ENCODE data around the gene MINDY1.

The MINDY1 gene

DNA sequence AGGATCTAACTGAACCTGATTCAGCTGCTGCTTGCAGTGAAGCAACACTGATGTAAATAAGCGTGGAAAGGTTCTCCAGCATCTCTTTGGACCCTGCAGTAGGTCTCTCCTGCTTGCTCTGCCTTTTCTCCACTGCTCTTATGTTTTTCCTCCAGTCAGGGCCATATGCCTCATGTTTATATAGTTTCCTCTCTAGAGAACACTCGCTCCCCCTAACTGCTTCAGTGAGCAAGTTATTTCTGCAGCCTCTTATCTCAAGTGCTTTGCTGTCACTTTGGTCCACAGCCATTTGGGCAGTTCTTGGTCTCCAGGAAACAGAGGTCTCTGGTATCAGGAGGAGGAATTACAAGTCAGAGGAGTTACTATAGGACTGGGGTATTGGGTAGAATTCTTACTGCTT is 6.8 kb upstream of the MINDY1 start:
- peaks cover 15% of the 10 kb centered on the region; the same call in 1 of the 2 replicates for H3K79me2 ChIP-seq (ENCODE audit: low read length)
- no peak overlapping the region for H2AFZ ChIP-seq (ENCODE audit: low read length)
- TF ChIP-seq EZH2 (optimal IDR thresholded peaks at IDR 0.05; ENCODE audit: low read depth, low read length) (no peak), EZH2phosphoT487 (IDR thresholded peaks at IDR 0.05; ENCODE audit: low read length) (no peak)
- TF ChIP-seq, protein P1, sequence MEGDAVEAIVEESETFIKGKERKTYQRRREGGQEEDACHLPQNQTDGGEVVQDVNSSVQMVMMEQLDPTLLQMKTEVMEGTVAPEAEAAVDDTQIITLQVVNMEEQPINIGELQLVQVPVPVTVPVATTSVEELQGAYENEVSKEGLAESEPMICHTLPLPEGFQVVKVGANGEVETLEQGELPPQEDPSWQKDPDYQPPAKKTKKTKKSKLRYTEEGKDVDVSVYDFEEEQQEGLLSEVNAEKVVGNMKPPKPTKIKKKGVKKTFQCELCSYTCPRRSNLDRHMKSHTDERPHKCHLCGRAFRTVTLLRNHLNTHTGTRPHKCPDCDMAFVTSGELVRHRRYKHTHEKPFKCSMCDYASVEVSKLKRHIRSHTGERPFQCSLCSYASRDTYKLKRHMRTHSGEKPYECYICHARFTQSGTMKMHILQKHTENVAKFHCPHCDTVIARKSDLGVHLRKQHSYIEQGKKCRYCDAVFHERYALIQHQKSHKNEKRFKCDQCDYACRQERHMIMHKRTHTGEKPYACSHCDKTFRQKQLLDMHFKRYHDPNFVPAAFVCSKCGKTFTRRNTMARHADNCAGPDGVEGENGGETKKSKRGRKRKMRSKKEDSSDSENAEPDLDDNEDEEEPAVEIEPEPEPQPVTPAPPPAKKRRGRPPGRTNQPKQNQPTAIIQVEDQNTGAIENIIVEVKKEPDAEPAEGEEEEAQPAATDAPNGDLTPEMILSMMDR (IDR thresholded peaks at IDR 0.05; ENCODE audit: low read length): no peak
- H3K9me3 ChIP-seq (replicated peaks; ENCODE audit: insufficient read depth, low read length): no peaks in the 10 kb centered on the region
- H3K9ac ChIP-seq (ENCODE audit: low read length): no peak overlapping the region
- DNase-seq: no peak
- H3F3A ChIP-seq (ENCODE audit: insufficient read depth, low read length): no peaks in the 10 kb centered on the region
- H3K36me3 ChIP-seq (replicated peaks; ENCODE audit: insufficient read depth, low read length): no peaks in the 10 kb centered on the region
- no peaks in the 10 kb centered on the region for H4K20me1 ChIP-seq (ENCODE audit: insufficient read depth, low read length)
- H3K4me2 ChIP-seq (ENCODE audit: low read depth, low read length): no peak overlapping the region
- H3K9me2 ChIP-seq (replicated peaks; ENCODE audit: insufficient read depth, low read length): no peaks in the 10 kb centered on the region
- H3K4me3 ChIP-seq (ENCODE audit: low read length): no peak overlapping the region
- H3K4me1 ChIP-seq (ENCODE audit: low read length): peaks cover 8% of the 10 kb centered on the region
- no peaks in the 10 kb centered on the region for H3K27me3 ChIP-seq (replicated peaks; ENCODE audit: insufficient read depth, low read length)
- H3K27ac ChIP-seq (ENCODE audit: low read length): no peak overlapping the region

DNA sequence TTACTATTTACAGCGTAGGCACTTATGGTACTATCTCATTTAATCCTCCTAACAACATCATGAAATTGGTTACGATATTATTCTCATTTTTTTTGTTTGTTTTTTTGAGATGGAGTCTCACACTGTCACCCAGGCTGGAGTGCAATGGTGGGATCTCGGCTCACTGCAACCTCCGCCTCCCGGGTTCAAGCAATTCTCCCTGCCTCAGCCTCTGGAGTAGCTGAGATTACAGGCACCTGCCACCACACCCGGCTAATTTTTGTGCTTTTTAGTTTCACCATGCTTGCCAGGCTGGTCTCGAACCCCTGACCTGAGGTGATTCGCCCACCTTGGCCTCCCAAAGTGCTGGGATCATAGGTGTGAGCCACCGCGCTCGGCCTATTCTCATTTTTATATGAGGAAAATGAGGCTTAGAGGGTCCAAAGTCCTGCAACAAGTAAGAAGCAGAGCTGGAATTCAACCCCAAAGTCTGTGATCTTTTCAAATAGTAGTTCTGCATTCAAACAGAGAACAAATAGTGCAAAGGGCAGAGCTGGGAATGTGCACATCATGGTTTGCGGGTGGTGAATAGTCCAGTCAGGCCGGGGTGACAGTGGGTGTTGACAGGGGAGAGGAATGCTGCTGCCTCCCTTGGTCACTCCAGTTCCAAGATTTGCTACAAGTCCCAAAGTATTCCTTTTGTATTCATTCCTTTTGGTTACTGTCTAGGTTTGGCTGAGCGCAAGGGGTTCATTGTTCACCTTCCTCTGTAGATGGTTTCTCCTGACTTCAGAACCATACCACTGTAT is 6.2 kb upstream of the MINDY1 start:
- Histone ChIP-seq H3K9me2 (replicated peaks; ENCODE audit: insufficient read depth, low read length) (no peaks in the 10 kb centered on the region), H3K4me1 (ENCODE audit: low read length) (peaks cover 9% of the 10 kb centered on the region), H2AFZ (ENCODE audit: low read length) (no peak overlapping the region), H4K20me1 (ENCODE audit: insufficient read depth, low read length) (no peaks in the 10 kb centered on the region), H3K9me3 (replicated peaks; ENCODE audit: insufficient read depth, low read length) (no peaks in the 10 kb centered on the region), H3K27ac (ENCODE audit: low read length) (no peak overlapping the region), H3K27me3 (replicated peaks; ENCODE audit: insufficient read depth, low read length) (no peaks in the 10 kb centered on the region), H3K4me3 (ENCODE audit: low read length) (no peak overlapping the region), H3K4me2 (ENCODE audit: low read depth, low read length) (no peak overlapping the region), H3K79me2 (ENCODE audit: low read length) (peaks cover 16% of the 10 kb centered on the region; the same call in 1 of the 2 replicates), H3K36me3 (replicated peaks; ENCODE audit: insufficient read depth, low read length) (no peaks in the 10 kb centered on the region), H3F3A (ENCODE audit: insufficient read depth, low read length) (peaks cover 2% of the 10 kb centered on the region), H3K9ac (ENCODE audit: low read length) (no peak overlapping the region)
- TF ChIP-seq EZH2phosphoT487 (IDR thresholded peaks at IDR 0.05; ENCODE audit: low read length) (no peak), EZH2 (optimal IDR thresholded peaks at IDR 0.05; ENCODE audit: low read depth, low read length) (no peak)
- TF ChIP-seq, protein P1 (IDR thresholded peaks at IDR 0.05; ENCODE audit: low read length): no peak
- DNase-seq: no peak

DNA sequence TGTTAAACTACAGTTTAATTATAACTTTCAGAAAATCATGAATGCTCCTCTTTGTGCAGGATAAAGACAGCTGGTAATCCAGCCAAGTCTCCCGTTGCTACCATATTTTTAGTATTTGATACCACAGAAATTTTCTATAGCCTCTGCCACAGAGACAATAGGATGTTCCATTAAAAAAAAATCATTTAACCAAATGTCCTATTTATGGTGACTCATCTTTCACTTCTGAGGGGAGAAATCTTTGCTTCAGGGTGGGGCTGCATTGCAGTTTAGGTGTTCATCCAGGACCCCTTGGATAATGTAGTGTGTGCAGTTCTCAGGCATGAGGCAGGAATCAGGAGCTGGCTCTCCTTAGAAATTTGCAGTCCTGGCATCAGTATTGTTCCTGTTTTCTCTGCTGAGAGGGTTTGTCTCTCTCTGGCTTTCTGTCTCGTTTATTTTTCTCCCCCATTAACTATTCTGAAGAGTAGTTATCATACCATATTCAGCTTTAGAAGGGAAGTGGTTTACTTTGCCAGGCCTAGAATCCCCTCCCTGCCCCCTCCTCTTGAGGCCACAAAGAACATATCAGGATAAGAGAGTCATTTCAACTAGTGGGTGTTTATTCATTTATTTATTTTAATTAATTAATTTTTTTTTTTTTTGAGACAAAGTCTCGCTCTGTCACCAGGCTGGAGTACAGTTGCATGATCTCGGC is 4.6 kb upstream of the MINDY1 start:
- Histone ChIP-seq H3K4me1 (ENCODE audit: low read length) (peaks cover 15% of the 10 kb centered on the region), H2AFZ (ENCODE audit: low read length) (no peak overlapping the region), H3F3A (ENCODE audit: insufficient read depth, low read length) (peaks cover 16% of the 10 kb centered on the region), H3K79me2 (ENCODE audit: low read length) (peaks cover 16% of the 10 kb centered on the region; the same call in 1 of the 2 replicates), H3K27me3 (replicated peaks; ENCODE audit: insufficient read depth, low read length) (no peaks in the 10 kb centered on the region), H3K27ac (ENCODE audit: low read length) (no peak overlapping the region), H3K36me3 (replicated peaks; ENCODE audit: insufficient read depth, low read length) (no peaks in the 10 kb centered on the region), H3K4me3 (ENCODE audit: low read length) (no peak overlapping the region), H3K9me3 (replicated peaks; ENCODE audit: insufficient read depth, low read length) (no peaks in the 10 kb centered on the region), H3K9ac (ENCODE audit: low read length) (no peak overlapping the region), H4K20me1 (ENCODE audit: insufficient read depth, low read length) (no peaks in the 10 kb centered on the region), H3K9me2 (replicated peaks; ENCODE audit: insufficient read depth, low read length) (no peaks in the 10 kb centered on the region), H3K4me2 (ENCODE audit: low read depth, low read length) (no peak overlapping the region)
- DNase-seq: no peak
- no peak for TF ChIP-seq EZH2phosphoT487 (IDR thresholded peaks at IDR 0.05; ENCODE audit: low read length)
- TF ChIP-seq, protein P1 (IDR thresholded peaks at IDR 0.05; ENCODE audit: low read length): no peak

Measured in MM.1S (cell line).